HG03521 (cell line): ENCODE measurements around the gene NWD2.

Source experiments
- ATAC-seq: cut with Tn5 transposase; IDR thresholded peaks from one replicate; pipeline ENCODE4 v1.9.1; 2021; ENCODE audit warnings: mild to moderate bottlenecking, moderate library complexity; ENCODE audit not compliant: unreplicated experiment

NWD2 gene

DNA sequence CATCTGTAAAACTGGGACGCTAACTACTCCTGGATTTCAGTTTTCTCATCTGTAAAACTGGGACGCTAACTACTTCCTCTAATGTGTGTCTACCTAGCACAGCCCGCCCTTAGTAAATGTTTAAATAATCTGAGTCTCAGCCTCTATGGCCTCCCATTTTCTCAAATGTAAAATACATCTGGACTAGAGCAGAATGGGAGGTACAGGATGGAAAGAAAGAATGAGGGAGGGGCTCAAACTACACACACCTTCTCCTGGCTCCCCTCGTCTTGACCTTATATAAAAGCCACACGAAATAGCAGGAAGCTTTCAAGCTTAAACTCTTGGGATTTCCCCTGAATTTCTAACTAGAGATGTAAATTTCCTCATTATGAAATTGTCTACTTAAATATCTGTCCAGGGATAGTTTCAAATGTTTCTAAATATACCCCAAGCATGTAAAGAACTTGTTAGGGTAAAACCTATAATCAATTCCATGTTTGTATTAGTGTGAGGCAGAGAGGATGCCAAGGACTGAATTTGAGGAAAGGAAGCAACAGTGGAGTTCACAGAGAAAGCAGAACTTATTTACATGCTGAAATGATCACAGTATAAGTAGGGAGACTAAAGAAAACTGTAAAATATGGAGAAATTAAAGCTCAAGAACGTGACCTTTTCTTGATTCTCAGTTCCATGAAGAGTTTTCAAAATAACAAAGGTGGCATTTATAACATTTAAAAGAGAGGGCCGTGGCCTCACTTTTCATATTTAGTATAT, 220.0 kb downstream of the NWD2 start:
- no peak for ATAC-seq

DNA sequence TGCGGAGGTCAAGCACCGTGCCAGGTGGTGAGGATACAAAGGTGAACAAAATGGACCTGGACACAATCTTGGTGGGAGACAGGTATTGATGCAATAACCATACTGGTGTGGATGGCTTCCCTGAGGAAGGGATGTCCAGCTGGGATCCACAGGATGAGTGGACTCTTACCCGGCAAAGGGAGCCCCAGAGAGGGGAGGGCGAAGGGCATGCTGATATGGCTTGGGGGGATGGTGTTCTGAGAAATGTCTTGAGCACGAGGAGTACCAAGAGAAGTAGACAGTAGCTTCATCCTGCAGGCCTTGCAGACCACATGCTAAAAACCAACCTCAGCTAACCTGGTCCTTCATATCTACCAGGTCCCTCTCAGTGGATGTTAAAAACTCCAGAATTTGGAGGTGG, 220.8 kb downstream of the NWD2 start:
- ATAC-seq = no peak

GRCh38 chr4:37465845-37466244, 221.3 kb downstream of the NWD2 start:
- no peak for ATAC-seq

GRCh38 chr4:37467223-37467622, 222.7 kb downstream of the NWD2 start:
- no peak for ATAC-seq

GRCh38 chr4:37467824-37468223, 223.3 kb downstream of the NWD2 start:
- ATAC-seq = no peak

DNA sequence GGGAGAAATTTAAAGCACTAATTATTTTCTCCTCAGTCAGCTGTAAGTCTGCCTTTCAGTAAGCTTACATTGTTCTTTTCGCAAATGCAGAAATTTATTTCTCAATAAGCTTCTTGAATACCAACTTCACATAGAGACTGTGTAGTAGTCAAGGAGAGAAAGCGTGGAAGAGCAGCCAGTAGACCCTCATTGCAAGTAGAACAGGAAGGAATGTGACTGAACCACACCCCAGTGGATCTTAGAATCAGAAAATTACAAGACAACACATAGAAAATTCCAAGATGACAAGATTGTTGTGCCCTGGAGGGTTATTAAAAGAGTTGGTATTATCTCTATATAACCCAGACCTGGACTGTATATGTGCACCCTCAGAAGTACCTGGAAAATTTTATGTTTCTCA, 224.7 kb downstream of the NWD2 start:
- ATAC-seq = no peak

GRCh38 chr4:37470245-37470644, 225.7 kb downstream of the NWD2 start:
- ATAC-seq = no peak

DNA sequence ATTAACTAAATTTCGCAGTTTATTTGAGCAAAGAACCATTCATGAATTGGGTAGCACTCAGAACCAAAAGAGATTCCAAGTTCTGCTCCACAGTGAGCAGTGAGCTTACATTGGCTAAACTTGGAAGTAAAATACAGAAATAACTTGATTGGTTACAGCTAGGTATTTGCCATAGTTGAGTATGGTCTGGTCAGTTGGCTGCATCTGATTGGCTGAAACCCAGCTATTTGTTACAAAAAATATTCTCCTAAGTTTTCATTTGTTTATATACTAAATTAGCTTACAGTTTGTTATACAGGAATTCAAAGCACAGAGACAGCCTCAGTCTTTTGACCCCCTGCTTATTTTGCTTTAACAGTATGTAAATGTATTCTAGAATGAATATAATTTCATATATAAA, 226.6 kb downstream of the NWD2 start:
- no peak for ATAC-seq

GRCh38 chr4:37471971-37472370, 227.4 kb downstream of the NWD2 start:
- no peak for ATAC-seq

DNA sequence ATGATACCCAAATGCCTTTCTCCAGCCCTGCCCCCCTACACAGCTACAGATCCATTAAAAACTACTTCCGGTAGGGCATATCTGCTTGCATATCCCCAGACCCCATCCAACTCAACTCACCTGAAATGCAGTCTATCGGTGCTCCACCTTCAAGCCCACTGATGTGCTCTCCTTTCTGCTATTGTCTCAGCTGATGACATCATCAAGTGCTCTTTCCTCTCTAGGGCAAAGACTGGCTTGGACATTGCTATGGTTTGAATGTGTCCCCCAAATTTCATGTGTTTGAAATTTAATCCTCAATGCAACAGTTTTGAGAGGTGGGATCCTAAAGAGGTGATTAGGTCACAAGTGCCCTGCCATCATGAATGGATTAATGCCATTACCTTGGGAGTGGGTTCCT, 229.3 kb downstream of the NWD2 start:
- no peak for ATAC-seq

- ATAC-seq = no peak
Measured at GRCh38 chr4:37475087-37475486, 230.5 kb downstream of the NWD2 start.

DNA sequence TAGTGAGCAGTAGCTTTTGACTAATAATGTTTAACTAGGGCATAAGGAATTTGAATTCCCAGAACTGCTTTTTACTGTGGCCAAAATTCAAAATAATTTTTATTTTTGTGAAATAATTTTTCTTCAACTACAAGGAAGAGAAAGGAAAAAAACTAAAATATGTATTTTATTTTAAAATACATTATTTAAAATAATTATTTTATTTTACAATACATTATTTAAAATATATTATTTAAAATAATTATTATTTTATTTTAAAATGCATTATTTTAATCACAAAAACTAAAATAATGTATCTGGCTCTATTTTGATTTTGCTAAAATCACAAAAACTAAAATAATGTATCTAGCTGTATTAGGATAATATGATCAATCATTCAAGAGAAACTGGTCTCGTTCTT, 231.2 kb downstream of the NWD2 start:
- ATAC-seq = no peak

DNA sequence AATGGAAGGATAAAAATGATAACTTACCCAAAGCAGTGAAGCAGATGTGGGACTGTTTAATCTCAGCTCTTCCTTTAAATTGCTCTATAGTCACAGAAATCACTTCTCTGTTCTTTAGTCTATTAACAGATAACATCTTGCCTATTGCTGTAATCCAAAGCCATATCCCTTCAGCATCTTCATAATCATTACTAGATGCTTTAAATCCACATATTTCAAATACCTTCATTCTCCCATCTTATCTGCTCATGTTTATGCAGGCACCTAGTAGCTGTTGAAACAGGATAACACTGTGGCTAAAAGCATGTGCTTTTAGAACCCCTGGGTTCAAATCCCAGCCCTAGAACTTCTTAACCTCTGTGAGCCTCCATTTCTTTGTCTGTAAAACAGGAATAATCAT, 231.7 kb downstream of the NWD2 start:
- ATAC-seq = no peak

GRCh38 chr4:37476691-37477090, 232.1 kb downstream of the NWD2 start:
- no peak for ATAC-seq

DNA sequence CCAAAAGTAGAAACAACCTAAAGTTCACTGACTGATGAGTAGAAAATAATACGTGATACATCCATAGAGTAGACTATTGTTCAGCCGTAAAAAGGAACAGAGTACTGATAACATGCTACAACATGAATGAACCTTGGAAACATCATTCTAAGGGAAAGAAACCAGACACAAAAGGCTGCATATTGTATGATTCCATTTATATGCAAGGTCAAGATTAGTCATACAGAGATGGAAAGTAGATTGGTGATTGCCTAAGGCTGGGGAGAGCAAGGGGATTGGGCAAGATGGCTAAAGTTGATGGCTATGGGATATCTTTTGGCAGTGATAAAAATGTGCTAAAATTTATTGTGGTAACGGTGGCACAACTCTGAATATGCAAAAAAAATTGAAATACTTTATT, 232.6 kb downstream of the NWD2 start:
- no peak for ATAC-seq

GRCh38 chr4:37478151-37478550, 233.6 kb downstream of the NWD2 start:
- no peak for ATAC-seq

- ATAC-seq = no peak
Measured at GRCh38 chr4:37480509-37480908, 236.0 kb downstream of the NWD2 start.

DNA sequence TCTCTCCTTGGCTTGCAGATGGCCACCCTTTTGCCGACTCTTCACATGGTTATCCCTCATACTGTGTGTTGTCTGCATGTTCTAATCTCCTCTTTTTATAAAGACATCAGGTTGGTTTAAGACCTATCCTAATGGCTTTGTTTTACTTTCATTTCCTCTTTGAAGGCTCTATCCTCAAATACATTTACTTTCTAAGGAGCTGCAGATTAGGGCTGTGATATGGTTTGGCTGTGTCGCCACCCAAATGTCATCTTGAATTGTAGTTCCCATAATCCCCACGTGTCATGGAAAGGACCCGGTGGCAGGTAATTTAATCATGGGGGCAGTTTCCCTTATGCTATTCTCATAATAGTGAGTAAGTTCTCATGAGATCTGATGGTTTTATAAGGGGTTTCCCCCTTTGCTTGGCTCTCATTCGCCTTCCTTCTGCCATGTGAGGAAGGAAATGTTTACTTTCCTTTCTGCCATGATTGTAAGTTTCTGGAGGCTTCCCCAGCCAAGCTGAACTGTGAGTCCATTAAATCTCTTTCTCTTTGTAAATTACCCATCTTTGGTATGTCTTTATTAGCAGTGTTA, 237.1 kb downstream of the NWD2 start:
- no peak for ATAC-seq

DNA sequence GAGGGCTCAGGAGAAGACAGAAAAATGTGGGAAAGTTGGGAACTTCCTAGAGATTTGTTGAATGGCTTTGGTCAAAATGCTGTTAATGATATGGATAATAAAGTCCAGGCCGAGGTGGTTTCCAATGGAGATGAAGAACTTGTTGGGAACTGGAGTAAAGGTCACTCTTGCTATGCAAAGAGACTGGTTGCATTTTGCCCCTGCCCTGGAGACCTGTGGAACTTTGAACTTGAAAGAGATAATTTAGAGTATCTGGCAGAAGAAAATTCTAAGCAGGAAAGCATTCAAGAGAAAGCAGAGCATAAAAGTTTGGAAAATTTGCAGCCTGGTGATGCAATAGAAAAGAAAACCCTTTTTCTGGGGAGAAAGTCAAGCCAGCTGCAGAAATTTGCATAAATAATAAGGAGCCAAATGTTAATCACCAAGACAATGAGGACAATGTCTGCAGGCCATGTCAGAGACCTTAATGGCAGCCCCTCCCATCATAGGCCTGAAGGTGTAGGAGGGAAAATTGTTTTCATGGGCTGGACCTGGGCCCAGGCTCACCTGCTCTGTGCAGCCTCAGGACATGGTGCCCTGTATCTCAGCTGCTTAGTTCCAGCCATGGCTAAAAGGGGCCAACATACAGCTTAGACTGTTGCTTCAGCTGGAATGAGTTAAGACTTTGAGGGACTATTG, 237.8 kb downstream of the NWD2 start:
- ATAC-seq = no peak

- ATAC-seq = no peak
Measured at GRCh38 chr4:37483610-37484009, 239.1 kb downstream of the NWD2 start.

- ATAC-seq = no peak
Measured at GRCh38 chr4:37486166-37486565, 241.6 kb downstream of the NWD2 start.

GRCh38 chr4:37487668-37488067, 243.1 kb downstream of the NWD2 start:
- no peak for ATAC-seq
